Mammary epithelial cell (primary cell): ENCODE data around the gene C9orf50.

Source experiments
- CTCF ChIP-seq, 2 donors: IDR thresholded peaks in 1 of 2; conservative IDR thresholded peaks in 1 of 2; 2 replicates each; pipeline ENCODE4 v1.5.1; 2011 to 2012; ENCODE audit warnings: inconsistent platforms in 2 of 2, low read length in 2 of 2, mild to moderate bottlenecking in 2 of 2, control low read depth in 1 of 2, low read depth in 1 of 2; ENCODE audit not compliant: insufficient read depth in 1 of 2; ENCODE audit errors: extremely low read depth in 1 of 2
- EZH2 ChIP-seq: IDR thresholded peaks from 2 replicates; pipeline ENCODE4 v1.6.1; 2012; ENCODE audit warnings: low read length, inconsistent platforms, borderline replicate concordance

DNA sequence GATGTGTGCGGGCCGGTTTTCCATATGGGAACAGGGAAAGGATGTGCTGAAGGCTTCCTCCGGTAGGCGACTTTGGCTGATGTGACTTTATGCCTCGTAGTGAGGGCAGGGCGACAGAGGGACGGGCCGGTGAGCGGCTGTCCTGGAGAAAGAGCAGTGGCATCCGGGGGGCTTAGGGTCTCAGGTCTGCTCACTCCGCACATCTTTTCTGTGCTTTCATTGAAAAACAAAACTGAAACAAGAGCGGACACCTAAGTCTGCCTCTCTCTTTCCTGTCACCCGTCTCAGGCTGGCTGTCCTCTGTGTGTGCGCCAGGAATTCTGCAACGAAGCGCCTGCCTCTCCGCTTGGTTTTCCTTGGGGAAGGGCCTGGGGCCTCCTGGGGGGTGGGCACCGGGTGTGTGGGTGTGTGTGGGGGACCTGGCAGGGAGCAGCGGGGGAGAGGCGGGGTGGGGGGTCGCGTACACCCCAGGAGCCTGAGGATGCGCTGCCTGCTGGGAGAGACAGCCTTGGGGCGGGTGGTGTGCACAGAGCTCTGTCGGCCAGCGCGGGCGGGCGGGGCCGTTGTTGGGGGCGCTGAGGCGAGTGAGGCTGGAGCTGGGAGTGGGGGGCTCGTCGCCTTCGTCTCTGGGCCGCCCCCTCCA is 44.0 kb upstream of the C9orf50 start:
- TF ChIP-seq CTCF (conservative IDR thresholded peaks at IDR 0.05 in 1 of 2, IDR thresholded peaks at IDR 0.05 in 1 of 2; ENCODE audit: extremely low read depth in 1 of 2, insufficient read depth in 1 of 2, low read depth in 1 of 2, low read length in 2 of 2) = no peak
- no peak for TF ChIP-seq EZH2
